Liver (tissue), 9 donors: ENCODE data around the gene SLC22A13. TPM values are rescaled to one million over a fixed set of nuclear protein-coding genes. Genes with fewer than 3 reads are reported as not detected.

Experiments
- DNase-seq: peaks from one replicate; pipeline ENCODE4 v3.0.0-alpha.2; 2017; ENCODE audit warnings: low spot score
- H3K27ac ChIP-seq, 2 donors: one replicate each; pipeline ENCODE4 v1.7.0; 2013; ENCODE audit warnings: inconsistent platforms in 2 of 2, low read length in 2 of 2, control low read depth in 1 of 2, low read depth in 1 of 2, mild to moderate bottlenecking in 1 of 2
- H3K27me3 ChIP-seq, 4 donors: one replicate each; pipeline versions ENCODE4 v1.6.1 to v1.7.0; 2013; ENCODE audit warnings: low read length in 3 of 4, inconsistent platforms in 1 of 4, mild to moderate bottlenecking in 1 of 4, moderate library complexity in 1 of 4; ENCODE audit not compliant: control insufficient read depth in 4 of 4, insufficient read depth in 4 of 4
- H3K36me3 ChIP-seq, 4 donors: one replicate each; pipeline versions ENCODE4 v1.6.1 to v1.7.0; 2013; ENCODE audit warnings: low read length in 3 of 4, mild to moderate bottlenecking in 3 of 4, low read depth in 1 of 4, moderate library complexity in 1 of 4; ENCODE audit not compliant: control insufficient read depth in 4 of 4, insufficient read depth in 3 of 4
- H3K4me1 ChIP-seq, 4 donors: one replicate each; pipeline versions ENCODE4 v1.6.1 to v1.7.0; 2013; ENCODE audit warnings: low read length in 3 of 4, mild to moderate bottlenecking in 3 of 4, moderate library complexity in 1 of 4; ENCODE audit not compliant: control insufficient read depth in 4 of 4, insufficient read depth in 4 of 4
- H3K4me3 ChIP-seq, 3 donors: one replicate each; pipeline versions ENCODE4 v1.6.1 to v1.7.0; 2013; ENCODE audit warnings: low read length in 3 of 3, control low read depth in 1 of 3, low read depth in 1 of 3, mild to moderate bottlenecking in 1 of 3
- H3K9ac ChIP-seq, 2 donors: one replicate each; pipeline ENCODE4 v1.7.0; 2013; ENCODE audit warnings: low read length in 2 of 2, mild to moderate bottlenecking in 2 of 2, moderate library complexity in 2 of 2, control low read depth in 1 of 2, low read depth in 1 of 2
- H3K9me3 ChIP-seq, 4 donors: one replicate each; pipeline versions ENCODE4 v1.6.1 to v1.7.0; 2013; ENCODE audit warnings: low read length in 3 of 4; ENCODE audit not compliant: control insufficient read depth in 4 of 4
- EGR1 ChIP-seq, 2 donors: IDR thresholded peaks; 2 replicates each; pipeline ENCODE4 v1.6.1; 2016 to 2018; ENCODE audit warnings: antibody characterized with exemption in 2 of 2, low read depth in 2 of 2
- FOXA1 ChIP-seq: IDR thresholded peaks from 2 replicates; pipeline ENCODE4 v1.6.1; 2016; ENCODE audit warnings: antibody characterized with exemption
- FOXA2 ChIP-seq: IDR thresholded peaks from 2 replicates; pipeline ENCODE4 v1.6.1; 2016; ENCODE audit warnings: antibody characterized with exemption
- GABPA ChIP-seq, 2 donors: IDR thresholded peaks in 1 of 2; conservative IDR thresholded peaks in 1 of 2; 2 replicates each; pipeline ENCODE4 v1.6.1; 2016; ENCODE audit warnings: antibody characterized with exemption in 2 of 2, mild to moderate bottlenecking in 1 of 2, moderate library complexity in 1 of 2
- HNF4A ChIP-seq, 2 donors: conservative IDR thresholded peaks; 2 replicates each; pipeline ENCODE4 v1.6.1; 2016; ENCODE audit warnings: antibody characterized with exemption in 2 of 2, mild to moderate bottlenecking in 2 of 2
- HNF4G ChIP-seq: IDR thresholded peaks from 2 replicates; pipeline ENCODE4 v1.6.1; 2016; ENCODE audit warnings: antibody characterized with exemption
- JUND ChIP-seq, 2 donors: IDR thresholded peaks; 2 replicates each; pipeline ENCODE4 v1.6.1; 2016; ENCODE audit warnings: antibody characterized with exemption in 2 of 2
- NR2F2 ChIP-seq: IDR thresholded peaks from 2 replicates; pipeline ENCODE4 v1.6.1; 2016; ENCODE audit warnings: antibody characterized with exemption
- RAD21 ChIP-seq, 2 donors: IDR thresholded peaks; 2 replicates each; pipeline ENCODE4 v1.6.1; 2016; ENCODE audit warnings: antibody characterized with exemption in 2 of 2, mild to moderate bottlenecking in 2 of 2
- RXRA ChIP-seq, 2 donors: IDR thresholded peaks; 2 replicates each; pipeline ENCODE4 v1.6.1; 2017 to 2018; ENCODE audit warnings: antibody characterized with exemption in 2 of 2, mild to moderate bottlenecking in 1 of 2
- SP1 ChIP-seq: IDR thresholded peaks from 2 replicates; pipeline ENCODE4 v1.6.1; 2018; ENCODE audit warnings: antibody characterized with exemption, mild to moderate bottlenecking
- TAF1 ChIP-seq: conservative IDR thresholded peaks from 2 replicates; pipeline ENCODE4 v1.6.1; 2016; ENCODE audit warnings: antibody characterized with exemption, mild to moderate bottlenecking
- YY1 ChIP-seq: IDR thresholded peaks from 2 replicates; pipeline ENCODE4 v1.6.1; 2016; ENCODE audit warnings: antibody characterized with exemption, mild to moderate bottlenecking
- polyA plus RNA-seq, 2 donors: library from polyadenylated mRNA; stranded (reverse) in 1 of 2; unstranded in 1 of 2; fragments of 200-250 nt in 1 of 2; fragments of >200 nt in 1 of 2; fragmentation: Nextera tagmentation in 1 of 2; extraction: Ambion mirVana in 1 of 2; gene quantifications; one replicate each; pipeline versions ENCODE4 v1.2.1 to v1.2.3, GENCODE V29; 2013 to 2015
- total RNA-seq, 2 donors: library from RNA; depleted of rRNA; stranded (reverse); fragments of >200 nt; gene quantifications; one replicate each; pipeline ENCODE4 v1.2.3, GENCODE V29; 2014
- TF ChIP-seq, protein P1 (sequence below): IDR thresholded peaks from 2 replicates; pipeline ENCODE4 v1.6.1; 2016; ENCODE audit warnings: antibody characterized with exemption
- TF ChIP-seq, protein P2 (sequence below): IDR thresholded peaks from 2 replicates; pipeline ENCODE4 v1.6.1; 2016; ENCODE audit warnings: antibody characterized with exemption
- TF ChIP-seq, protein P3 (sequence below): IDR thresholded peaks from 2 replicates; pipeline ENCODE4 v1.6.1; 2016; ENCODE audit warnings: antibody characterized with exemption
- TF ChIP-seq, protein P4 (sequence below): fragments of 150-350 bp; IDR thresholded peaks from 2 replicates; pipeline ENCODE4 v1.5.1; 2017; ENCODE audit warnings: improper control_type of control experiment, low read depth, low read length; ENCODE audit not compliant: missing input control
- TF ChIP-seq, protein P5 (sequence below): IDR thresholded peaks from 2 replicates; pipeline ENCODE4 v1.6.1; 2016; ENCODE audit warnings: antibody characterized with exemption, mild to moderate bottlenecking
- donor health status: healthy.
- donor health status: healthy.
- donor health status: healthy.
- donor health status: healthy.
- donor health status: healthy.

The SLC22A13 gene
- total and polyA plus RNA-seq, 4 donors: 0.10 to 0.42 (median 0.14) TPM; not detected in 1

DNA sequence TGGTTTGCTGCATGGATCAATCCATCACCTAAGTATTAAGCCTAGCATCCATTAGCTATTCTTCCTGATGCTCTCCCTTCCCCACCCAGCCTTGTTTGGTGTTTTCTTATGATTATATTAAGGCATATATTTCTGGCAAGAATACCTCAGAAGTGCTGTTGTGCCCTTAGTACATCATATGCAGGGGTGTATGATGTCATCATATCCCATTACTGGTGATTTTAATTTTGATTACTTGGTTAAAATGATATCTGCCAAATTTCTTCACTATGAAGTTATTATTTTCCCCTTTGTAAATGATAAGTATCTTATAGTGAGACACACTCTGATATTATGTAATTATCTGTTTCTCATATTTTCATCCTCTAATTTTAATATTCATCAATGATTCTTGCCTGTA, 31.9 kb downstream of the SLC22A13 start:
- Histone ChIP-seq H3K4me1 (no peaks in the 10 kb centered on the region), H3K9ac (no peak overlapping the region), H3K9me3 (no peaks in the 10 kb centered on the region), H3K27me3 (no peaks in the 10 kb centered on the region), H3K36me3 (no peaks in the 10 kb centered on the region), H3K27ac (no peak overlapping the region), H3K4me3 (no peak overlapping the region)
- no peak for DNase-seq
- TF ChIP-seq NR2F2 (no peak), RXRA (IDR thresholded peaks at IDR 0.05) (no peak), SP1 (no peak), HNF4A (conservative IDR thresholded peaks at IDR 0.05) (no peak), JUND (IDR thresholded peaks at IDR 0.05) (no peak), FOXA2 (no peak), GABPA (IDR thresholded peaks at IDR 0.05 in 1 of 2, conservative IDR thresholded peaks at IDR 0.05 in 1 of 2) (no peak), YY1 (no peak), TAF1 (no peak), HNF4G (no peak), FOXA1 (no peak), RAD21 (IDR thresholded peaks at IDR 0.05) (no peak), EGR1 (IDR thresholded peaks at IDR 0.05; ENCODE audit: low read depth in 2 of 2) (no peak)
- TF ChIP-seq, protein P1, sequence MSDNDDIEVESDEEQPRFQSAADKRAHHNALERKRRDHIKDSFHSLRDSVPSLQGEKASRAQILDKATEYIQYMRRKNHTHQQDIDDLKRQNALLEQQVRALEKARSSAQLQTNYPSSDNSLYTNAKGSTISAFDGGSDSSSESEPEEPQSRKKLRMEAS: no peak
- TF ChIP-seq, protein P2, sequence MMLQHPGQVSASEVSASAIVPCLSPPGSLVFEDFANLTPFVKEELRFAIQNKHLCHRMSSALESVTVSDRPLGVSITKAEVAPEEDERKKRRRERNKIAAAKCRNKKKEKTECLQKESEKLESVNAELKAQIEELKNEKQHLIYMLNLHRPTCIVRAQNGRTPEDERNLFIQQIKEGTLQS: no peak
- TF ChIP-seq, protein P3, sequence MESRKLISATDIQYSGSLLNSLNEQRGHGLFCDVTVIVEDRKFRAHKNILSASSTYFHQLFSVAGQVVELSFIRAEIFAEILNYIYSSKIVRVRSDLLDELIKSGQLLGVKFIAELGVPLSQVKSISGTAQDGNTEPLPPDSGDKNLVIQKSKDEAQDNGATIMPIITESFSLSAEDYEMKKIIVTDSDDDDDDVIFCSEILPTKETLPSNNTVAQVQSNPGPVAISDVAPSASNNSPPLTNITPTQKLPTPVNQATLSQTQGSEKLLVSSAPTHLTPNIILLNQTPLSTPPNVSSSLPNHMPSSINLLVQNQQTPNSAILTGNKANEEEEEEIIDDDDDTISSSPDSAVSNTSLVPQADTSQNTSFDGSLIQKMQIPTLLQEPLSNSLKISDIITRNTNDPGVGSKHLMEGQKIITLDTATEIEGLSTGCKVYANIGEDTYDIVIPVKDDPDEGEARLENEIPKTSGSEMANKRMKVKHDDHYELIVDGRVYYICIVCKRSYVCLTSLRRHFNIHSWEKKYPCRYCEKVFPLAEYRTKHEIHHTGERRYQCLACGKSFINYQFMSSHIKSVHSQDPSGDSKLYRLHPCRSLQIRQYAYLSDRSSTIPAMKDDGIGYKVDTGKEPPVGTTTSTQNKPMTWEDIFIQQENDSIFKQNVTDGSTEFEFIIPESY: no peak
- TF ChIP-seq, protein P4, sequence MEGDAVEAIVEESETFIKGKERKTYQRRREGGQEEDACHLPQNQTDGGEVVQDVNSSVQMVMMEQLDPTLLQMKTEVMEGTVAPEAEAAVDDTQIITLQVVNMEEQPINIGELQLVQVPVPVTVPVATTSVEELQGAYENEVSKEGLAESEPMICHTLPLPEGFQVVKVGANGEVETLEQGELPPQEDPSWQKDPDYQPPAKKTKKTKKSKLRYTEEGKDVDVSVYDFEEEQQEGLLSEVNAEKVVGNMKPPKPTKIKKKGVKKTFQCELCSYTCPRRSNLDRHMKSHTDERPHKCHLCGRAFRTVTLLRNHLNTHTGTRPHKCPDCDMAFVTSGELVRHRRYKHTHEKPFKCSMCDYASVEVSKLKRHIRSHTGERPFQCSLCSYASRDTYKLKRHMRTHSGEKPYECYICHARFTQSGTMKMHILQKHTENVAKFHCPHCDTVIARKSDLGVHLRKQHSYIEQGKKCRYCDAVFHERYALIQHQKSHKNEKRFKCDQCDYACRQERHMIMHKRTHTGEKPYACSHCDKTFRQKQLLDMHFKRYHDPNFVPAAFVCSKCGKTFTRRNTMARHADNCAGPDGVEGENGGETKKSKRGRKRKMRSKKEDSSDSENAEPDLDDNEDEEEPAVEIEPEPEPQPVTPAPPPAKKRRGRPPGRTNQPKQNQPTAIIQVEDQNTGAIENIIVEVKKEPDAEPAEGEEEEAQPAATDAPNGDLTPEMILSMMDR: no peak
- TF ChIP-seq, protein P5, sequence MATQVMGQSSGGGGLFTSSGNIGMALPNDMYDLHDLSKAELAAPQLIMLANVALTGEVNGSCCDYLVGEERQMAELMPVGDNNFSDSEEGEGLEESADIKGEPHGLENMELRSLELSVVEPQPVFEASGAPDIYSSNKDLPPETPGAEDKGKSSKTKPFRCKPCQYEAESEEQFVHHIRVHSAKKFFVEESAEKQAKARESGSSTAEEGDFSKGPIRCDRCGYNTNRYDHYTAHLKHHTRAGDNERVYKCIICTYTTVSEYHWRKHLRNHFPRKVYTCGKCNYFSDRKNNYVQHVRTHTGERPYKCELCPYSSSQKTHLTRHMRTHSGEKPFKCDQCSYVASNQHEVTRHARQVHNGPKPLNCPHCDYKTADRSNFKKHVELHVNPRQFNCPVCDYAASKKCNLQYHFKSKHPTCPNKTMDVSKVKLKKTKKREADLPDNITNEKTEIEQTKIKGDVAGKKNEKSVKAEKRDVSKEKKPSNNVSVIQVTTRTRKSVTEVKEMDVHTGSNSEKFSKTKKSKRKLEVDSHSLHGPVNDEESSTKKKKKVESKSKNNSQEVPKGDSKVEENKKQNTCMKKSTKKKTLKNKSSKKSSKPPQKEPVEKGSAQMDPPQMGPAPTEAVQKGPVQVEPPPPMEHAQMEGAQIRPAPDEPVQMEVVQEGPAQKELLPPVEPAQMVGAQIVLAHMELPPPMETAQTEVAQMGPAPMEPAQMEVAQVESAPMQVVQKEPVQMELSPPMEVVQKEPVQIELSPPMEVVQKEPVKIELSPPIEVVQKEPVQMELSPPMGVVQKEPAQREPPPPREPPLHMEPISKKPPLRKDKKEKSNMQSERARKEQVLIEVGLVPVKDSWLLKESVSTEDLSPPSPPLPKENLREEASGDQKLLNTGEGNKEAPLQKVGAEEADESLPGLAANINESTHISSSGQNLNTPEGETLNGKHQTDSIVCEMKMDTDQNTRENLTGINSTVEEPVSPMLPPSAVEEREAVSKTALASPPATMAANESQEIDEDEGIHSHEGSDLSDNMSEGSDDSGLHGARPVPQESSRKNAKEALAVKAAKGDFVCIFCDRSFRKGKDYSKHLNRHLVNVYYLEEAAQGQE: no peak
